HEK293T (cell line): Measurements from ENCODE around the gene CEP164.

Experiments used
- ARNT ChIP-seq: fragments of 450-650 bp; IDR thresholded peaks from 2 replicates; pipeline ENCODE4 v1.6.1; 2017; ENCODE audit warnings: mild to moderate bottlenecking
- BHLHE40 ChIP-seq: fragments of 450-650 bp; IDR thresholded peaks from 2 replicates; pipeline ENCODE4 v1.6.1; 2016; ENCODE audit warnings: mild to moderate bottlenecking, moderate library complexity, borderline replicate concordance
- CTBP1 ChIP-seq: fragments of 450-650 bp; IDR thresholded peaks from 2 replicates; pipeline ENCODE4 v1.6.1; 2016; ENCODE audit warnings: borderline replicate concordance
- ELF4 ChIP-seq: fragments of 450-650 bp; IDR thresholded peaks from 2 replicates; pipeline ENCODE4 v1.6.1; 2017; ENCODE audit warnings: antibody characterized with exemption
- FOXA1 ChIP-seq: fragments of 450-650 bp; IDR thresholded peaks from 2 replicates; pipeline ENCODE4 v1.6.1; 2016; ENCODE audit warnings: mild to moderate bottlenecking
- FOXK2 ChIP-seq: fragments of 450-650 bp; IDR thresholded peaks from 2 replicates; pipeline ENCODE4 v1.6.1; 2016; ENCODE audit warnings: mild to moderate bottlenecking
- FOXM1 ChIP-seq: fragments of 450-650 bp; IDR thresholded peaks from 2 replicates; pipeline ENCODE4 v1.6.1; 2017; ENCODE audit warnings: mild to moderate bottlenecking, borderline replicate concordance
- HDGF ChIP-seq: fragments of 450-650 bp; IDR thresholded peaks from 2 replicates; pipeline ENCODE4 v1.6.1; 2017; ENCODE audit warnings: antibody characterized with exemption, borderline replicate concordance
- LEF1 ChIP-seq: fragments of 450-650 bp; IDR thresholded peaks from 2 replicates; pipeline ENCODE4 v1.6.1; 2017; ENCODE audit warnings: mild to moderate bottlenecking, borderline replicate concordance
- NFRKB ChIP-seq: fragments of 450-650 bp; IDR thresholded peaks from 2 replicates; pipeline ENCODE4 v1.6.1; 2016; ENCODE audit warnings: mild to moderate bottlenecking, moderate library complexity
- SP1 ChIP-seq: fragments of 450-650 bp; IDR thresholded peaks from 2 replicates; pipeline ENCODE4 v1.6.1; 2017
- TARDBP ChIP-seq: fragments of 450-650 bp; IDR thresholded peaks from 2 replicates; pipeline ENCODE4 v1.6.1; 2016
- ZNF384 ChIP-seq: fragments of 450-650 bp; IDR thresholded peaks from 2 replicates; pipeline ENCODE4 v1.6.1; 2016

DNA sequence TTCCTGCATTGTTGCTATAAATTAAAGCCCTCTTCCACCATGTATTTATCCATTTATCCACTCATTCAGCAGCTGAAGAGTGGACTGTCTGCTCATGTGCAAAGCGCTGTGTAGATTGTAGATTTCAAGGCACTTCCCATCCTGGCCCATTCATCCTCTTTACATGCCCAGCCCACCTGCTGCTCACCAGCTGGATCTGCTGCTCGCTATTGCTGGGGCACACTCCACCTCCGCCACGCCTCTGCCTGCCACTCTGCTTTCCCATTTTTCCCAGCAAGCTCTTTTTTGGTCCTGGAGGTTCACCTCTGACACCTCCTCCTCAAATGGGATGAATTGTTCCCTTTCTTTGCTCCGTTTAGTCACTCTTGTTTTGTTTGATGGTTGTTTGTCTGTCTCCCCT is 48.3 kb downstream of the CEP164 start:
- TF ChIP-seq FOXM1 (no peak), FOXK2 (no peak), ZNF384 (no peak), HDGF (no peak), NFRKB (no peak), FOXA1 (no peak), ELF4 (no peak), SP1 (no peak), TARDBP (no peak), BHLHE40 (no peak), CTBP1 (no peak), ARNT (no peak), LEF1 (no peak)
